Measurements from ENCODE around the gene C1orf21. TPM values are rescaled to one million over a fixed set of nuclear protein-coding genes. Genes with fewer than 3 reads are reported as not detected.

The C1orf21 gene
- total RNA-seq, 1 experiment from 2014 or later: 28.5 TPM

DNA sequence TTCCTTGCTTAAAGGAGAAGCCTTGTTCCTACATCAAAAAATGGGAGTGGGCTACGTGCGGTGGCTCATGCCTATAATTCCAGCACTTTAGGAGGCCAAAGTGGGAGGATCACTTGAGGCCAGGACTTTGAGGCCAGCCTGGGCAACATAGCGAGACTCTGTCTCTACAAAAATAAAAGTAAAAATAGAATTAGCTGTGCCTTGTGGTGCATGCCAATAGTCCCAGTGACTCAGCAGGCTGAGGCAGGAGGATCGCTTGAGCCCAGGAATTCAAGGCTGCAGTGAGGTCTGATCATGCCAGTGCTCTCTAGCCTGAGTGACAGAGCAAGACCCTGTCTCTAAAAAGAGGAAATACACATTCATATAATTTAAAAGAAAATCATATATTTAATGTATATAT, 127.1 kb downstream of the C1orf21 start:
- ChIA-PET CTCF (interaction anchor here (1.5 to 2.0 kb wide), 2 partner anchors 16 to 150 kb away, joined by 4 to 9 read pairs; no protein-coding TSS in a partner anchor), POLR2A (no interaction called here)
- no peak for DNase-seq (ENCODE audit: low spot score)
- TF ChIP-seq, protein P1, sequence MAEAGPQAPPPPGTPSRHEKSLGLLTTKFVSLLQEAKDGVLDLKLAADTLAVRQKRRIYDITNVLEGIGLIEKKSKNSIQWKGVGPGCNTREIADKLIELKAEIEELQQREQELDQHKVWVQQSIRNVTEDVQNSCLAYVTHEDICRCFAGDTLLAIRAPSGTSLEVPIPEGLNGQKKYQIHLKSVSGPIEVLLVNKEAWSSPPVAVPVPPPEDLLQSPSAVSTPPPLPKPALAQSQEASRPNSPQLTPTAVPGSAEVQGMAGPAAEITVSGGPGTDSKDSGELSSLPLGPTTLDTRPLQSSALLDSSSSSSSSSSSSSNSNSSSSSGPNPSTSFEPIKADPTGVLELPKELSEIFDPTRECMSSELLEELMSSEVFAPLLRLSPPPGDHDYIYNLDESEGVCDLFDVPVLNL (CRISPR knock-in tag; IDR thresholded peaks at IDR 0.05; ENCODE audit: borderline replicate concordance, low read depth): no peak
- TF ChIP-seq OVOL2 (CRISPR knock-in tag; IDR thresholded peaks at IDR 0.05; ENCODE audit: borderline replicate concordance): no peak
- TF ChIP-seq ESRRA (CRISPR knock-in tag; IDR thresholded peaks at IDR 0.05; ENCODE audit: borderline replicate concordance): no peak
- no peak for TF ChIP-seq ZNF232 (CRISPR knock-in tag; IDR thresholded peaks at IDR 0.05)
- TF ChIP-seq, protein P2, sequence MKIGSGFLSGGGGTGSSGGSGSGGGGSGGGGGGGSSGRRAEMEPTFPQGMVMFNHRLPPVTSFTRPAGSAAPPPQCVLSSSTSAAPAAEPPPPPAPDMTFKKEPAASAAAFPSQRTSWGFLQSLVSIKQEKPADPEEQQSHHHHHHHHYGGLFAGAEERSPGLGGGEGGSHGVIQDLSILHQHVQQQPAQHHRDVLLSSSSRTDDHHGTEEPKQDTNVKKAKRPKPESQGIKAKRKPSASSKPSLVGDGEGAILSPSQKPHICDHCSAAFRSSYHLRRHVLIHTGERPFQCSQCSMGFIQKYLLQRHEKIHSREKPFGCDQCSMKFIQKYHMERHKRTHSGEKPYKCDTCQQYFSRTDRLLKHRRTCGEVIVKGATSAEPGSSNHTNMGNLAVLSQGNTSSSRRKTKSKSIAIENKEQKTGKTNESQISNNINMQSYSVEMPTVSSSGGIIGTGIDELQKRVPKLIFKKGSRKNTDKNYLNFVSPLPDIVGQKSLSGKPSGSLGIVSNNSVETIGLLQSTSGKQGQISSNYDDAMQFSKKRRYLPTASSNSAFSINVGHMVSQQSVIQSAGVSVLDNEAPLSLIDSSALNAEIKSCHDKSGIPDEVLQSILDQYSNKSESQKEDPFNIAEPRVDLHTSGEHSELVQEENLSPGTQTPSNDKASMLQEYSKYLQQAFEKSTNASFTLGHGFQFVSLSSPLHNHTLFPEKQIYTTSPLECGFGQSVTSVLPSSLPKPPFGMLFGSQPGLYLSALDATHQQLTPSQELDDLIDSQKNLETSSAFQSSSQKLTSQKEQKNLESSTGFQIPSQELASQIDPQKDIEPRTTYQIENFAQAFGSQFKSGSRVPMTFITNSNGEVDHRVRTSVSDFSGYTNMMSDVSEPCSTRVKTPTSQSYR (CRISPR knock-in tag; IDR thresholded peaks at IDR 0.05): no peak
- TF ChIP-seq, protein P3, sequence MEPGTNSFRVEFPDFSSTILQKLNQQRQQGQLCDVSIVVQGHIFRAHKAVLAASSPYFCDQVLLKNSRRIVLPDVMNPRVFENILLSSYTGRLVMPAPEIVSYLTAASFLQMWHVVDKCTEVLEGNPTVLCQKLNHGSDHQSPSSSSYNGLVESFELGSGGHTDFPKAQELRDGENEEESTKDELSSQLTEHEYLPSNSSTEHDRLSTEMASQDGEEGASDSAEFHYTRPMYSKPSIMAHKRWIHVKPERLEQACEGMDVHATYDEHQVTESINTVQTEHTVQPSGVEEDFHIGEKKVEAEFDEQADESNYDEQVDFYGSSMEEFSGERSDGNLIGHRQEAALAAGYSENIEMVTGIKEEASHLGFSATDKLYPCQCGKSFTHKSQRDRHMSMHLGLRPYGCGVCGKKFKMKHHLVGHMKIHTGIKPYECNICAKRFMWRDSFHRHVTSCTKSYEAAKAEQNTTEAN (CRISPR knock-in tag; IDR thresholded peaks at IDR 0.05): no peak
- TF ChIP-seq, protein P4, sequence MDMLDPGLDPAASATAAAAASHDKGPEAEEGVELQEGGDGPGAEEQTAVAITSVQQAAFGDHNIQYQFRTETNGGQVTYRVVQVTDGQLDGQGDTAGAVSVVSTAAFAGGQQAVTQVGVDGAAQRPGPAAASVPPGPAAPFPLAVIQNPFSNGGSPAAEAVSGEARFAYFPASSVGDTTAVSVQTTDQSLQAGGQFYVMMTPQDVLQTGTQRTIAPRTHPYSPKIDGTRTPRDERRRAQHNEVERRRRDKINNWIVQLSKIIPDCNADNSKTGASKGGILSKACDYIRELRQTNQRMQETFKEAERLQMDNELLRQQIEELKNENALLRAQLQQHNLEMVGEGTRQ (CRISPR knock-in tag; IDR thresholded peaks at IDR 0.05): no peak
- H3K4me3 Mint-ChIP-seq: no peak overlapping the region
- 0 out of 2 replicates have a peak, but pooled peaks cover 3% of the 10 kb centered on the region for H3K9me3 Mint-ChIP-seq
- peaks cover 3% of the 10 kb centered on the region; the same call in 1 of the 2 replicates for H3K36me3 Mint-ChIP-seq
- ATAC-seq: no peak
- H3K4me1 Mint-ChIP-seq: peaks cover 11% of the 10 kb centered on the region
- H3K27me3 Mint-ChIP-seq (ENCODE audit: low read depth): no peaks in the 10 kb centered on the region
- 0 out of 2 replicates have a peak overlapping the region, but pooled peaks have one; percentile 14 for H3K27ac Mint-ChIP-seq

DNA sequence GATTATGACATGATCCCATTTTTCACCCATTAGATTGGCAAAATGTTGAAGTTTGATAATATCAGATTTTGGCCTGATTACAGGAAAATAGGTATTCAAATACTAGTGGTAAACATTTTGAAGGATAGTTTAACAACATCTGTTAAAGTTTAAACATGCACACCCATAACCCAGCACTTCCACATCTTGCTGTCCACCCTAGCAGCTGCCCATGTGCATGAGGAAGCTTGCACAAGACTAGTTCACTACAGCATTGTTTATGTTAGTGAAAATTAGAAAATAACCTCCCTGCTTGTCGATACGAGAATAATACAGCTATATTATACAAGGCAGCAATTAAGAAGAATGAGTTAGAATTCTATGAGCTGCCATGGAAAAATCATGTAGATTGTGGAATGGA, 127.6 kb downstream of the C1orf21 start:
- H3K9me3 Mint-ChIP-seq: 0 out of 2 replicates have a peak, but pooled peaks cover 3% of the 10 kb centered on the region
- DNase-seq (ENCODE audit: low spot score) (no peak), ATAC-seq (no peak)
- H3K36me3 Mint-ChIP-seq: peaks cover 3% of the 10 kb centered on the region; the same call in 1 of the 2 replicates
- no peak overlapping the region for H3K4me3 Mint-ChIP-seq
- CTCF ChIA-PET: no interaction called here
- H3K27ac Mint-ChIP-seq: no peak overlapping the region
- TF ChIP-seq, protein P5, sequence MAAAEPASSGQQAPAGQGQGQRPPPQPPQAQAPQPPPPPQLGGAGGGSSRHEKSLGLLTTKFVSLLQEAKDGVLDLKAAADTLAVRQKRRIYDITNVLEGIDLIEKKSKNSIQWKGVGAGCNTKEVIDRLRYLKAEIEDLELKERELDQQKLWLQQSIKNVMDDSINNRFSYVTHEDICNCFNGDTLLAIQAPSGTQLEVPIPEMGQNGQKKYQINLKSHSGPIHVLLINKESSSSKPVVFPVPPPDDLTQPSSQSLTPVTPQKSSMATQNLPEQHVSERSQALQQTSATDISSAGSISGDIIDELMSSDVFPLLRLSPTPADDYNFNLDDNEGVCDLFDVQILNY (CRISPR knock-in tag; IDR thresholded peaks at IDR 0.05): no peak
- TF ChIP-seq ZNF396 (CRISPR knock-in tag; IDR thresholded peaks at IDR 0.05; ENCODE audit: borderline replicate concordance): no peak
- no peak for TF ChIP-seq NFE2L1 (CRISPR knock-in tag; IDR thresholded peaks at IDR 0.05)
- H3K4me1 Mint-ChIP-seq: peaks cover 12% of the 10 kb centered on the region
- no peaks in the 10 kb centered on the region for H3K27me3 Mint-ChIP-seq (ENCODE audit: low read depth)
- POLR2A ChIA-PET: no interaction called here

DNA sequence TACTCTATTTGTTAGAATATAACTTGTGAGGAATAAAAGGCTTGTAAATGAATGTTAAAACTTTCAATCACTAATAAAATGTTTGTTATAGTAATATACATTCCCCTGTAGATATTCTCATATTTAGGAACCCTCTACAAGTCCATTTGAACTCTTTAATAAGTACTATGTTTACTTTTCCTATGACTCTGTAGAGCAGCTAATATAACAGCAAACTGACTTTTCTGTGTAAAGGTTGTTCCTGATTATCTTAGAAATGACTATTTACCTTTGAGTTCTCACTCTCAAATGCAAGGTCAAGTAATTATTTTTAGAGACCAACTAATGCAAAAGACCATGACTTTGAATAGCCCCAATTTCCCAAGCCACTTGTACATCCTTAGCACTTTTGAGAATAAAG, 130.3 kb downstream of the C1orf21 start:
- no peak for ATAC-seq
- no peaks in the 10 kb centered on the region for H3K27me3 Mint-ChIP-seq (ENCODE audit: low read depth)
- ChIA-PET CTCF (interaction anchor here (0.6 to 1.5 kb wide), 2 partner anchors 14 to 147 kb away, joined by 4 to 8 read pairs; no protein-coding TSS in a partner anchor), POLR2A (no interaction called here)
- 0 out of 2 replicates have a peak, but pooled peaks cover 2% of the 10 kb centered on the region for H3K9me3 Mint-ChIP-seq
- TF ChIP-seq, protein P6, sequence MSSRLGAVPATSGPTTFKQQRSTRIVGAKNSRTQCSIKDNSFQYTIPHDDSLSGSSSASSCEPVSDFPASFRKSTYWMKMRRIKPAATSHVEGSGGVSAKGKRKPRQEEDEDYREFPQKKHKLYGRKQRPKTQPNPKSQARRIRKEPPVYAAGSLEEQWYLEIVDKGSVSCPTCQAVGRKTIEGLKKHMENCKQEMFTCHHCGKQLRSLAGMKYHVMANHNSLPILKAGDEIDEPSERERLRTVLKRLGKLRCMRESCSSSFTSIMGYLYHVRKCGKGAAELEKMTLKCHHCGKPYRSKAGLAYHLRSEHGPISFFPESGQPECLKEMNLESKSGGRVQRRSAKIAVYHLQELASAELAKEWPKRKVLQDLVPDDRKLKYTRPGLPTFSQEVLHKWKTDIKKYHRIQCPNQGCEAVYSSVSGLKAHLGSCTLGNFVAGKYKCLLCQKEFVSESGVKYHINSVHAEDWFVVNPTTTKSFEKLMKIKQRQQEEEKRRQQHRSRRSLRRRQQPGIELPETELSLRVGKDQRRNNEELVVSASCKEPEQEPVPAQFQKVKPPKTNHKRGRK (CRISPR knock-in tag; IDR thresholded peaks at IDR 0.05; ENCODE audit: borderline replicate concordance): no peak
- TF ChIP-seq IRF2 (CRISPR knock-in tag; IDR thresholded peaks at IDR 0.05; ENCODE audit: borderline replicate concordance, low read depth) (no peak), RORB (CRISPR knock-in tag; IDR thresholded peaks at IDR 0.05) (no peak), ZNF423 (CRISPR knock-in tag; IDR thresholded peaks at IDR 0.05) (no peak), KAT7 (CRISPR knock-in tag; IDR thresholded peaks at IDR 0.05; ENCODE audit: borderline replicate concordance) (no peak), NR2C2 (CRISPR knock-in tag; IDR thresholded peaks at IDR 0.05) (no peak), SOX15 (CRISPR knock-in tag; IDR thresholded peaks at IDR 0.05) (no peak), ZNF317 (CRISPR knock-in tag; IDR thresholded peaks at IDR 0.05; ENCODE audit: borderline replicate concordance, low read depth) (no peak), NFE2L1 (CRISPR knock-in tag; IDR thresholded peaks at IDR 0.05) (no peak), ZBTB21 (CRISPR knock-in tag; IDR thresholded peaks at IDR 0.05; ENCODE audit: borderline replicate concordance) (no peak), NR1H2 (CRISPR knock-in tag; IDR thresholded peaks at IDR 0.05) (no peak), ZNF138 (CRISPR knock-in tag; conservative IDR thresholded peaks at IDR 0.05) (no peak)
- TF ChIP-seq, protein P7, sequence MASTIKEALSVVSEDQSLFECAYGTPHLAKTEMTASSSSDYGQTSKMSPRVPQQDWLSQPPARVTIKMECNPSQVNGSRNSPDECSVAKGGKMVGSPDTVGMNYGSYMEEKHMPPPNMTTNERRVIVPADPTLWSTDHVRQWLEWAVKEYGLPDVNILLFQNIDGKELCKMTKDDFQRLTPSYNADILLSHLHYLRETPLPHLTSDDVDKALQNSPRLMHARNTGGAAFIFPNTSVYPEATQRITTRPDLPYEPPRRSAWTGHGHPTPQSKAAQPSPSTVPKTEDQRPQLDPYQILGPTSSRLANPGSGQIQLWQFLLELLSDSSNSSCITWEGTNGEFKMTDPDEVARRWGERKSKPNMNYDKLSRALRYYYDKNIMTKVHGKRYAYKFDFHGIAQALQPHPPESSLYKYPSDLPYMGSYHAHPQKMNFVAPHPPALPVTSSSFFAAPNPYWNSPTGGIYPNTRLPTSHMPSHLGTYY (CRISPR knock-in tag; IDR thresholded peaks at IDR 0.05): no peak
- H3K27ac Mint-ChIP-seq: no peak overlapping the region
- H3K4me3 Mint-ChIP-seq: no peak overlapping the region
- peaks cover 3% of the 10 kb centered on the region; the same call in 1 of the 2 replicates for H3K36me3 Mint-ChIP-seq
- no peak for DNase-seq (ENCODE audit: low spot score)
- H3K4me1 Mint-ChIP-seq: peaks cover 21% of the 10 kb centered on the region

All from WTC11 (cell line).